SK-N-MC (cell line): ENCODE results near the gene MYBPC1.

Experiments used
- EZH2 ChIP-seq: fragments of 200-600 bp; sonication (generic); IDR thresholded peaks from one replicate; pipeline ENCODE4 v1.6.1; 2017; ENCODE audit warnings: antibody characterized with exemption
- FOXP2 ChIP-seq: optimal IDR thresholded peaks from 2 replicates; pipeline ENCODE3; 2011; ENCODE audit warnings: mild to moderate bottlenecking, moderate library complexity; ENCODE audit not compliant: insufficient read depth; ENCODE audit errors: extremely low read length, control extremely low read depth
- POLR2AphosphoS5 ChIP-seq: IDR thresholded peaks from 2 replicates; pipeline ENCODE4 v1.6.1; 2012; ENCODE audit warnings: mild to moderate bottlenecking, low read depth, low read length, borderline replicate concordance

- TF ChIP-seq POLR2AphosphoS5 (no peak), EZH2 (no peak), FOXP2 (no peak)
These were observed 108.7 kb downstream of the MYBPC1 start for GRCh38 chr12:101703487-101703886.
